ENCODE data around the gene PREX1.

DNA sequence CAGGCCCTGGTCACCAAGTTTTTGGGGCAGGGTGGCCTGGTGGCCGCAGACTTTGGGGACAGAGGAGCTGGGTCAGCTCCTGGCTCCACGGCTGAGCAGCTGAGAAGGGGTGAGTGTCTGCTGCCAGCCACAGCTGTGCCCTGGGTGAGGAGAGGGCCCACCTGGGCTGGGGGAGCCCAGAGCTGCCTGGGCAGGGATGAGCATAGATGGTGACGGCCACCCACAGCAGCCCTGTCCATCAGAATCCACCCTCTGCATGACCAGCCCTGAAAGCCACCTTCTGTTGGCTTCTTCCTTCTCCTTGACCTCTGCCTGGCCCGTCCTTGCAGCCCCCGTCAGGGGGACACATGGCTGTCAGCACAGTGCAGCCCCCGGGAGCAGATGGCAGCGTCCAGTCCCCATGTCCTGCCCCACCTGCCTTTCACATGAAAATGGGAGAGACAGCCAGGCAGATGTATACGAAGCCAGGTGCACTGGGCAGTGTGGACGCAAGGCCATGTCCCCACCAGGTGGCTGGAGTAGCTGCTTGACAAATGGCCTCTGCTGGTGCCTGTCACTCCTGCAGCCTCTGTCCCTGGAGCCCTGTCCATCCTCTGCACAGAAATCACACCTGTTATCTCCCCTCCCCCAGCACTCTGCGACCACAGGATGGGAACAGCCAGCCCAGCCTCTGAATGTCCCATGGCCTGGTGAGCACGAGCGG lies 220.8 kb downstream of the PREX1 start:
- TF ChIP-seq, protein P1, sequence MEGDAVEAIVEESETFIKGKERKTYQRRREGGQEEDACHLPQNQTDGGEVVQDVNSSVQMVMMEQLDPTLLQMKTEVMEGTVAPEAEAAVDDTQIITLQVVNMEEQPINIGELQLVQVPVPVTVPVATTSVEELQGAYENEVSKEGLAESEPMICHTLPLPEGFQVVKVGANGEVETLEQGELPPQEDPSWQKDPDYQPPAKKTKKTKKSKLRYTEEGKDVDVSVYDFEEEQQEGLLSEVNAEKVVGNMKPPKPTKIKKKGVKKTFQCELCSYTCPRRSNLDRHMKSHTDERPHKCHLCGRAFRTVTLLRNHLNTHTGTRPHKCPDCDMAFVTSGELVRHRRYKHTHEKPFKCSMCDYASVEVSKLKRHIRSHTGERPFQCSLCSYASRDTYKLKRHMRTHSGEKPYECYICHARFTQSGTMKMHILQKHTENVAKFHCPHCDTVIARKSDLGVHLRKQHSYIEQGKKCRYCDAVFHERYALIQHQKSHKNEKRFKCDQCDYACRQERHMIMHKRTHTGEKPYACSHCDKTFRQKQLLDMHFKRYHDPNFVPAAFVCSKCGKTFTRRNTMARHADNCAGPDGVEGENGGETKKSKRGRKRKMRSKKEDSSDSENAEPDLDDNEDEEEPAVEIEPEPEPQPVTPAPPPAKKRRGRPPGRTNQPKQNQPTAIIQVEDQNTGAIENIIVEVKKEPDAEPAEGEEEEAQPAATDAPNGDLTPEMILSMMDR (conservative IDR thresholded peaks at IDR 0.05): no peak
- no peak for TF ChIP-seq EZH2 (IDR thresholded peaks at IDR 0.05; ENCODE audit: low read depth)

Data from PC-9 (cell line).